Activated CD4-positive, alpha-beta T cell treated with anti-CD3 and anti-CD28 coated beads, Interleukin-2, Interleukin-4, amounts not matched to agents 100 ng/mL and 50 ng/mL, durations not matched to agents 16 hours and 8 hours (primary cell): ENCODE measurements around the gene ZGPAT.
A peak's percentile ranks its signal among the peaks of the same experiment; 100 is the strongest.

Source experiments
- DNase-seq: peaks from one replicate; pipeline ENCODE4 v3.0.0-alpha.2; 2020; ENCODE audit warnings: low spot score

ZGPAT gene

DNA sequence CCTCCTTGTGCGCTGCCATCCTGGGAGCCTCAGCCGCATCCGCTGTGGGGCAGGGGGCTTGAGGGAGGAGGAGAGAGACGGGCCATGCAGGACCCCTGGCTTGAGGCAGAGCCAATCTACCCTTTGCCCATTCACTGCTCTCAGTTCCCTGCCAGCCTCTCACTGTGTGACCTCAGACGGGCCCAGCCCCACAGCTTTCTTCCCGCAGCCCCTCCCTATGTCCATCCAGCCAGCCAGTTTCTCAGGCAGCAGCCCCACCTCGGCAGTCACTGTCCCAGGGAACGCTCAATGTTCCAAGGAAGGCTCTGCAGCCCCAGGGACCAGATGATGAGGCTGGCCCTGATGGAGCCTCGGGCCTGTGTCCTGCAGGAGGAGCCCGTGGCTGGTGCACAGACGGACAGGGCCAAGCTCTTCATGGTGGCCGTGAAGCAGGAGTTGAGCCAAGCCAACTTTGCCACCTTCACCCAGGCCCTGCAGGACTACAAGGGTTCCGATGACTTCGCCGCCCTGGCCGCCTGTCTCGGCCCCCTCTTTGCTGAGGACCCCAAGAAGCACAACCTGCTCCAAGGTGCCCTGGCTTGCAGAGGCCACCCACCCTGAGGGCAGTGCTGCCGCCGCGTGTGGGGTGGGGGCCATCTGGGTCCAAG is 15.3 kb upstream of the ZGPAT start:
- no peak for DNase-seq

DNA sequence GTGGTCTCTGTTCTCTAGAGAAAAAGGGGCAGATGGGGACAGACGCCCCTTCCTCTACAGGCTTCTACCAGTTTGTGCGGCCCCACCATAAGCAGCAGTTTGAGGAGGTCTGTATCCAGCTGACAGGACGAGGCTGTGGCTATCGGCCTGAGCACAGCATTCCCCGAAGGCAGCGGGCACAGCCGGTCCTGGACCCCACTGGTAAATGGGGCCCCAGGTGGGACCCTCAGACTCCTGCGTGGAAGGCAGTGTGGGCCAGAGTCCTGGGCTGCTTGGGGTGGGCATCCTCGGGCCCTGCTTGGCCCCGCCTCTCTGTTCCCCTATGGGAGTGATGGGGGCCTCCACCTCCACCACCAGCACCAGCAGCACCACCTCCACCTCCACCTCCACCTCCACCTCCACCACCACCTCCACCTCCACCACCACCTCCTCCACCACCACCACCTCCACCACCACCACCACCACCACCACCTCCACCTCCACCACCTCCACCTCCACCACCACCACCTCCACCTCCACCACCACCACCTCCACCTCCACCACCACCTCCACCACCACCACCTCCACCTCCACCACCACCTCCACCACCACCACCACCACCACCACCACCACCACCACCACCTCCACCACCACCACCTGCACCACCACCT is 14.6 kb upstream of the ZGPAT start:
- no peak for DNase-seq

DNA sequence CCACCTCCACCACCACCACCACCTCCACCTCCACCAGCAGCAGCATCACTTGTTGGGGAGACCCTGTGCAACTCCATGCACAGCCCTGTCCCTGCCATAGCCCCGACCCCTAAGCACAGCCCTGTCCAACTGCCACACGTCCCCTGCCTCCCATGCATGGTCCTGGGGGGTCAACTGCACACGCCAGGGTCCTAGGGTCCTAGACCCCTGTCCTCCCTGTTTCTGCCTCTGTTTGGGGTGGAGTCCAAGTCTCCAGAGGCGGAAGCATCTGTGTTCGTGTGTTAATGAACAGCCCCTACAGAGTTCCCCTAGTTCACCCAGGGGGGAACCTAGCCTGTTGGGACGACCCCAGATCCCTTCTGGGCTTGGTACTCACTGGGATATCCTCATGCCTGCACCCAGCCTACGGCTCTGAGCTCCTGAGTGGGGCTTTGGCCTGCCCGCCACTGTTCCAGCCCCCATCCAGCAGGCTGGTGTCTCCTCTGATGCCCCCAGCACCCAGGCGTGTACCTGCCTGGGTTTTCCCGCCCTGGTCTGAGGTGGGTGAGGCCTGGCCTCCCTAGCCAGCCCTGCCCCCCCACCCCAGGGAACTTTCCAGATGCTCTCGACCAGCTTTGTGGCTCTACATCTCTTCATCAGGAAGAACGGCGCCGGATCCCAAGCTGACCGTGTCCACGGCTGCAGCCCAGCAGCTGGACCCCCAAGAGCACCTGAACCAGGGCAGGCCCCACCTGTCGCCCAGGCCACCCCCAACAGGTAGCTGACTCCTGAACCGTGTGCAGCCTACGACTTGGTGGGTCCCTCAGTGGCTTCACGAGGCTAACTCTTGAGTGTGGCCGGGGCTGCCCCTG is 13.9 kb upstream of the ZGPAT start:
- DNase-seq = no peak

DNA sequence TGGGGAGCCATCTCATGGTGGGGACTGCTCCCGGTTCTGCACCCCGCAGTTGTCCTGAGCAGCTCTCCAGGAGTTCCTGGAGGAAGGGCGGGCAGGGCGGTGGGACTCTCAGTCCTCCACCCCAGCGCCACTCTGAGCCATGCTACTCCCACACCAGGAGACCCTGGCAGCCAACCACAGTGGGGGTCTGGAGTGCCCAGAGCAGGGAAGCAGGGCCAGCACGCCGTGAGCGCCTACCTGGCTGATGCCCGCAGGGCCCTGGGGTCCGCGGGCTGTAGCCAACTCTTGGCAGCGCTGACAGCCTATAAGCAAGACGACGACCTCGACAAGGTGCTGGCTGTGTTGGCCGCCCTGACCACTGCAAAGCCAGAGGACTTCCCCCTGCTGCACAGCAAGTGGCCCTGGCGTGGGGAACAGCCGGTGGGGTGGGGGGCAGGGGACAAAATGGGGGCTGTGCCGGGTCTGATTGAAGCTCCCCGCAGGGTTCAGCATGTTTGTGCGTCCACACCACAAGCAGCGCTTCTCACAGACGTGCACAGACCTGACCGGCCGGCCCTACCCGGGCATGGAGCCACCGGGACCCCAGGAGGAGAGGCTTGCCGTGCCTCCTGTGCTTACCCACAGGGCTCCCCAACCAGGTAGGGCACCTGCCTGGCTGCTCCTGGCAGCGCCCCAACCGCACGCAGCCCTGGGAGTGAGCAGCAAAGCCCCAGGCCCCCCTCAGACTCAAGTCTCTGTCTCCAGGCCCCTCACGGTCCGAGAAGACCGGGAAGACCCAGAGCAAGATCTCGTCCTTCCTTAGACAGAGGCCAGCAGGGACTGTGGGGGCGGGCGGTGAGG is 13.0 kb upstream of the ZGPAT start:
- DNase-seq = no peak

DNA sequence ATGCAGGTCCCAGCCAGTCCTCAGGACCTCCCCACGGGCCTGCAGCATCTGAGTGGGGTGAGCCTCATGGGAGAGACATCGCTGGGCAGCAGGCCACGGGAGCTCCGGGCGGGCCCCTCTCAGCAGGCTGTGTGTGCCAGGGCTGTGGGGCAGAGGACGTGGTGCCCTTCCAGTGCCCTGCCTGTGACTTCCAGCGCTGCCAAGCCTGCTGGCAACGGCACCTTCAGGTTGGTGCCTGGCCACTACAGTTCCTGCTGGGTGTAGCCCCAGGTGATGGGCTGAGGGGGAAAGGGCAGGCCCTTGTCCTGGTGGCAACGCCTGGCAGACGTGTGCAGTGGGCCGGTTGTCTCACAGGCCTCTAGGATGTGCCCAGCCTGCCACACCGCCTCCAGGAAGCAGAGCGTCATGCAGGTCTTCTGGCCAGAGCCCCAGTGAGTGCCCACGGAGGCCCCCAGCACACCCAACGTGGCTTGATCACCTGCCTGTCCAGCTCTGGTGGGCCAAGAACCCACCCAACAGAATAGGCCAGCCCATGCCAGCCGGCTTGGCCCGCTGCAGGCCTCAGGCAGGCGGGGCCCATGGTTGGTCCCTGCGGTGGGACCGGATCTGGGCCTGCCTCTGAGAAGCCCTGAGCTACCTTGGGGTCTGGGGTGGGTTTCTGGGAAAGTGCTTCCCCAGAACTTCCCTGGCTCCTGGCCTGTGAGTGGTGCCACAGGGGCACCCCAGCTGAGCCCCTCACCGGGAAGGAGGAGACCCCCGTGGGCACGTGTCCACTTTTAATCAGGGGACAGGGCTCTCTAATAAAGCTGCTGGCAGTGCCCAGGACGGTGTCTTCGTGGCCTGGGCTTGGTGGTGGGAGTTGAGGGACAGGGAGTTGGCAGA is 12.2 kb upstream of the ZGPAT start:
- no peak for DNase-seq

DNA sequence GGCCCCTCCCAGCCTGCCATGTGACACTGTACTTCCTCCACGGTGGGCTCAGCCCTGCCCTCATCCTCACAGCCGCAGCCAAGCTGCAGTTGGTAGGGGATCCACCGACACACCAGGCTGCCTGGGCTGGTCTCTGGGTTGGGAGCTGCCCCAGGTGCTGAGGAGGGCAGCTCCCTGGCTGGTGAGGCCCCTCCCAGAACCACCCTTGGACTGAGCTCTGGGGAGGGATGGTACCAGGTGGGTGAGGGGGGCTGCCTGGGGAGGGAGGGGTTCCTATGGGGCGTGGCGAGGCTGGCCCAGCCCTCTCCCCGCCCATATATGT is 11.6 kb upstream of the ZGPAT start:
- no peak for DNase-seq

DNA sequence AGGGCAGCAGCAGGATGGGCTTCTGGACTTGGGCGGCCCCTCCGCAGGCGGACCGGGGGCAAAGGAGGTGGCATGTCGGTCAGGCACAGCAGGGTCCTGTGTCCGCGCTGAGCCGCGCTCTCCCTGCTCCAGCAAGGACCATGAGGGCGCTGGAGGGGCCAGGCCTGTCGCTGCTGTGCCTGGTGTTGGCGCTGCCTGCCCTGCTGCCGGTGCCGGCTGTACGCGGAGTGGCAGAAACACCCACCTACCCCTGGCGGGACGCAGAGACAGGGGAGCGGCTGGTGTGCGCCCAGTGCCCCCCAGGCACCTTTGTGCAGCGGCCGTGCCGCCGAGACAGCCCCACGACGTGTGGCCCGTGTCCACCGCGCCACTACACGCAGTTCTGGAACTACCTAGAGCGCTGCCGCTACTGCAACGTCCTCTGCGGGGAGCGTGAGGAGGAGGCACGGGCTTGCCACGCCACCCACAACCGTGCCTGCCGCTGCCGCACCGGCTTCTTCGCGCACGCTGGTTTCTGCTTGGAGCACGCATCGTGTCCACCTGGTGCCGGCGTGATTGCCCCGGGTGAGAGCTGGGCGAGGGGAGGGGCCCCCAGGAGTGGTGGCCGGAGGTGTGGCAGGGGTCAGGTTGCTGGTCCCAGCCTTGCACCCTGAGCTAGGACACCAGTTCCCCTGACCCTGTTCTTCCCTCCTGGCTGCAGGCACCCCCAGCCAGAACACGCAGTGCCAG is 11.0 kb upstream of the ZGPAT start, which contains the start of gene TNFRSF6B:
TNFRSF6B (plus strand) TSS at position 25 of the 729 bp plus-strand sequence; CDS start at position 141, 116 bp downstream.
- DNase-seq = no peak

DNA sequence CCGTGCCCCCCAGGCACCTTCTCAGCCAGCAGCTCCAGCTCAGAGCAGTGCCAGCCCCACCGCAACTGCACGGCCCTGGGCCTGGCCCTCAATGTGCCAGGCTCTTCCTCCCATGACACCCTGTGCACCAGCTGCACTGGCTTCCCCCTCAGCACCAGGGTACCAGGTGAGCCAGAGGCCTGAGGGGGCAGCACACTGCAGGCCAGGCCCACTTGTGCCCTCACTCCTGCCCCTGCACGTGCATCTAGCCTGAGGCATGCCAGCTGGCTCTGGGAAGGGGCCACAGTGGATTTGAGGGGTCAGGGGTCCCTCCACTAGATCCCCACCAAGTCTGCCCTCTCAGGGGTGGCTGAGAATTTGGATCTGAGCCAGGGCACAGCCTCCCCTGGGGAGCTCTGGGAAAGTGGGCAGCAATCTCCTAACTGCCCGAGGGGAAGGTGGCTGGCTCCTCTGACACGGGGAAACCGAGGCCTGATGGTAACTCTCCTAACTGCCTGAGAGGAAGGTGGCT is 10.4 kb upstream of the ZGPAT start:
- DNase-seq = no peak

DNA sequence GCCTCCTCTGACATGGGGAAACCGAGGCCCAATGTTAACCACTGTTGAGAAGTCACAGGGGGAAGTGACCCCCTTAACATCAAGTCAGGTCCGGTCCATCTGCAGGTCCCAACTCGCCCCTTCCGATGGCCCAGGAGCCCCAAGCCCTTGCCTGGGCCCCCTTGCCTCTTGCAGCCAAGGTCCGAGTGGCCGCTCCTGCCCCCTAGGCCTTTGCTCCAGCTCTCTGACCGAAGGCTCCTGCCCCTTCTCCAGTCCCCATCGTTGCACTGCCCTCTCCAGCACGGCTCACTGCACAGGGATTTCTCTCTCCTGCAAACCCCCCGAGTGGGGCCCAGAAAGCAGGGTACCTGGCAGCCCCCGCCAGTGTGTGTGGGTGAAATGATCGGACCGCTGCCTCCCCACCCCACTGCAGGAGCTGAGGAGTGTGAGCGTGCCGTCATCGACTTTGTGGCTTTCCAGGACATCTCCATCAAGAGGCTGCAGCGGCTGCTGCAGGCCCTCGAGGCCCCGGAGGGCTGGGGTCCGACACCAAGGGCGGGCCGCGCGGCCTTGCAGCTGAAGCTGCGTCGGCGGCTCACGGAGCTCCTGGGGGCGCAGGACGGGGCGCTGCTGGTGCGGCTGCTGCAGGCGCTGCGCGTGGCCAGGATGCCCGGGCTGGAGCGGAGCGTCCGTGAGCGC is 9.8 kb upstream of the ZGPAT start:
- no peak for DNase-seq

DNA sequence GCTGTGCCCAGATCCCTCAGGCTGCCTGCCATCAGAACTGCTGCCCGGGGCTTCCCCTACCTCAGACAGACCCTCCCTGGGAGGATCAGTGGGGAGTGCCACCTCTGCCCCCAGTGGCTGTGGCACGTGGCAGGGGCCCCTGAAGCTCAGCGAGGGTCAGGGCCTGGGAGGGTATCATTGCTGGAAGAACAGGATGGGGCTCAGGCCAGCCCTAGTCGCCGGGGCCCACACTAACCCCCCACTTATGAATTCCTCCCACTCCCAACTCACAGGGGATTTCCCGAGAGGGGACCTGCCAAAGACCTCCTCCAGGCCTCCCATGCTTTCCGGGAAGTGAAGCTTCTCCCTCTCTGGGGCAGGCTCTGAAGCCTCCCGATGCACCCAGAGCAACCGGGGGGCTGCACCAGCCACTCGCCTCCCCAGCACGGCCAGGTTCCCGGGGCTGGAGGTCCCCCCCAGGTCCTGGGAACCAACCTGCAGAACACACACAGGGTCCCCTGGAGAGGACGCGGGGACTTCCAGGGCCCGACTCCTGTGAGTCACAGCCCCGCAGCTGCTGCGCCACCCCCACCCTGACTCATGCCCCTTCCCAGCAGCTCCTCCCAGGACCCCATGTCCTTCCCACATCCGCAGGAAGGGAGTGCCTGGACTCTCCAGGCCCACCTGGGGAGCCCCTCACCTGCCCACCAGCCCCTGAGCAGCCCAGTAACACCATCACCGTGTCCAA is 8.9 kb upstream of the ZGPAT start:
- peak; percentile 38 for DNase-seq

DNA sequence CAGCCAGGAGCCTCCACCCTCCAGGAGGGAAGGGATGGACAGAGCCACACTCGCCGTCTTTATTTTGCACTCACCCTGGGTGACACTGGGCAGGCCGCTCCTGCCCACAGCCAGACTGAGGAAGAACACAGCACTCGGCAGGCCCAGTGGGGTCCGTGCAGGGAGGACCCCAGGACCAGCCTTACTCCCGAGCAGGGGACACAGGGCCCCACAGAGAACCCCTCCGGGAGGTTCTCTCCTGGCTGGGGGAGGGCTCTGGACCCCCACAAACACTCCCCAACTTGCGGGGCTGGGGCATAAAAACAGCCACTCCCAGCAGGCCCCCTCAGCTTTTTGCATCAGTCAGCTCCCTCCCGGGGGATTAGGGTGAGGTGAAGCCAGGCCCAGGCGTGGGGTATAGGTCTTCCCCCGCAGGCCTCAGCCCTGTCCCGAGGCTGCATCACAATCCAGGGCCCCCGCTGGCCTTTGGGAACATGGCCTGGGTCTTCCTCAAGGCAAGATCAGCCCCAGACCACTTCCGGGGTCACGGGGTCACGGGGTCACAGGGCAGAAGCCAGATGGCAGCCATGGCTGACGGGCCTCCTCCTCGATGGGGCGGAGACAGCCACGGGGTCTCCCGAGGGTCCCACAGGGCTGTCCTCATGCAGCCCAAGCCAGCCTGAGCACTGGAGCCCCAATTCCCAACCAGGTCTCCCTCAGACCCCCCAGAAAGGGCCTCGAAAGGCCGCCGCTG is 8.2 kb upstream of the ZGPAT start:
- DNase-seq = no peak

DNA sequence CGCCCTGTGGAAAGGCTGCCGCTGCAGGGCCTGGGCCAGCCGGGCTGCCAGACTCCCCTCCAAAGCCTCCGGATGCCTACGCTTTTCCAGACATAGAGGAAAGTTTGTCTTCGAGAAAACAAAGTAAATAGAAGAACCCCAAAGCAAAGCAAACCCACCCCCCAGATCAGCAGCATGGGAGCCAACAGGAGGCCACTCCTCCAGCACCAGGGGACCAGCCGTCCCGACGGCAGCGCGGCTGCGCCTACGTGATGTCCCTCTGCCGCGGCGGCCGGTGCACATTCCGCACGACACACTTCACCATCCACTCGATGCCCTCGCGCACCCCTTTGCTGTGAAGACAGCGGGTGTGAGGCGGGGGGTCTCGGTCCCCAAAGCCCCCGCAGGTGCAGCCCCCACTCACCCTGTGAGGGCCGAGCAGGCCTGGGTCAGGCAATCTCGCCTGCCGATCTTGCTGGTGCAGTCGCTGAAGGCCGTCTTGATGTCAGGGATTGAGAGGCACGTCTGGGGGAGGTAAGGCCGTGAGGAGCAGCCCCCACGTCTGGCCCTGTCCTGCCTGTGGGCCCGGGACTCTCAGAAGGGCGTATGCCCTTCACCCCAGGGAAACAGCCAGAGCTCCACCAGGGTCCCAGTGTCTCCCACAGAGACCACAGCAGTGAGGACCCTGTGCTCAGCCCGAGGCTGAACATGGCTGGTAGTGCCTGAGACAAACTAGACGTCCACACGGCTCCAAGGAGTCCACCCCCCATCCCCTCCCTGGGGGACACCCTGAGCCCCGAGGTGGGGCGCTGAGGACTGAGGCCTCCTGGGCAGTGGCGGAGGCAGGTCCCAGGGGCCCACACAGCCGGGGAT is 7.4 kb upstream of the ZGPAT start:
- no peak for DNase-seq

DNA sequence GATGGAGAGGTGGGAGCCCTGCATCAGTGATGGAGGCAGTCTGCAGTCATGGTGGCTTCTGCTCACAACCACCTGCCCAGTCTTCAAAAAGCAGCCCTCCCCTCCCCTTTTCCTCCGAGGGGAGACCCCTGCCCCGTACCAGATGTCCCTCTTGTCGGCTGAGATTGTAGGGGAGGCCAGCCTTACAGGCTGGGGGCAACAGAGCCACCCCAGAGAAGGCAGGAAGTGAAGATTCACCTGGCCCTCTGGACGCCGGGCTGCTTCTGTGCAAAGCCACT is 6.8 kb upstream of the ZGPAT start:
- no peak for DNase-seq

DNA sequence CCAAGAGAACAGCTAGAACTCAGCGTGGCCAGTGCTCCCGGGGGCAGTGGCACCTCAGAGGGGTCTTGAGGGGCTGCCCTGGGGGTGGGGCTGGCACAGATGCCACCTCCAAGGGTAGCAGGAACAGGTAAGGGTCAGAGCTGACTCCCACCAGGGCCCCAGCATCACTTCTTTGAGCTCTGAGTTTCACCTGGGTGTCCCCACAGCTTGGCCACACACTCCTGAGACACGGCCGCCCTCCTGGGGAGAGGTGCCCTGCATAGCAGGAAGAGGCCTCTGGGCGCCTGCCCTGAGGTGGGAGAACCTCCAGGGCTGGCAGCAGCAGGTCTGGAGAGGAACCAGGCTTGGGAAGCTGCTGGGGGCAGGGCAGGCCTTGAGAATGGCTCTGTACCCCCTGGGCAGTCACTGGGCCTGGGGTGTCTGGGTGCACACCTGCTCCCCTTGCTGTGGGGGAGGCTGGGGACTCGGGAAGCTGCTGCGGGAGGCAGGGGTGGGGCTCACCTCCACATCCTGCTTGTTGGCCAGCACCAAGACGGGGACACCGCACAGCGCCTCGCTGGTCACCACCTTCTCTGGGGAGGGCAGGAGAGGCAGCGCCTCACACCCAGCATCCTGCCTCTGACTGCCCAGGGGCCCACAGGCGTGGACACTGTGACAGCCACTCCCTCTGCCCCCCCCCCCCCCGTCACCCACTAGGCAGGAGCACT is 6.4 kb upstream of the ZGPAT start:
- DNase-seq = no peak

DNA sequence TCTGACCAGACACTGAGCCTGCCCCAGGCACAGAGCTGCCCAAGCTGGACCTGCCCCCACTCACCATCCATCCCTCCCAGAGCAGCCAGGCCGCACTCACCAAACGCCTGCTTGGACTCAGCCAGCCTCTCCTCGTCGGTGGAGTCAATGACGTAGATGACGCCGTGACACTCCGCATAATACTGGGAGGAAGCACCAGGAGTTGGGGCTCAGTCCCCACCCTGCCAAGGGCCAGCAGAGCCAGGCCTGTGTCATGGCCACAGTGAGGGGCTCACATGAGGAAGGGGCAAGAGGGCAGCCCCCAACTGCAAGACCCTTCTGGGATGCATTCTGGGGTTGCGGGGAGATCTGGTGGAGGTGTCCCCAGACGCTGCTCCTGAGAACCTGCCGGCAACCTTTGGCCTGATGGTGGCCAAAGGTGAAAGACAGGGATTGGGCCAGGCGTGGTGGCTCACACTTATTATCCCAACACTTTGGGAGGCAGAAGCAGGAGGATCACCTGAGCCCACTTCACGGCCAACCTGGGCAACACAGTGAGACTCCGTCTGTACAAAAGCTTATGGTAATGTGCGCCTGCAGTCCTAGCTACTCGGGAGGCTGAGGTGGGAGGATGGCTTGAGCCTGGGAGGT is 5.7 kb upstream of the ZGPAT start:
- no peak for DNase-seq

DNA sequence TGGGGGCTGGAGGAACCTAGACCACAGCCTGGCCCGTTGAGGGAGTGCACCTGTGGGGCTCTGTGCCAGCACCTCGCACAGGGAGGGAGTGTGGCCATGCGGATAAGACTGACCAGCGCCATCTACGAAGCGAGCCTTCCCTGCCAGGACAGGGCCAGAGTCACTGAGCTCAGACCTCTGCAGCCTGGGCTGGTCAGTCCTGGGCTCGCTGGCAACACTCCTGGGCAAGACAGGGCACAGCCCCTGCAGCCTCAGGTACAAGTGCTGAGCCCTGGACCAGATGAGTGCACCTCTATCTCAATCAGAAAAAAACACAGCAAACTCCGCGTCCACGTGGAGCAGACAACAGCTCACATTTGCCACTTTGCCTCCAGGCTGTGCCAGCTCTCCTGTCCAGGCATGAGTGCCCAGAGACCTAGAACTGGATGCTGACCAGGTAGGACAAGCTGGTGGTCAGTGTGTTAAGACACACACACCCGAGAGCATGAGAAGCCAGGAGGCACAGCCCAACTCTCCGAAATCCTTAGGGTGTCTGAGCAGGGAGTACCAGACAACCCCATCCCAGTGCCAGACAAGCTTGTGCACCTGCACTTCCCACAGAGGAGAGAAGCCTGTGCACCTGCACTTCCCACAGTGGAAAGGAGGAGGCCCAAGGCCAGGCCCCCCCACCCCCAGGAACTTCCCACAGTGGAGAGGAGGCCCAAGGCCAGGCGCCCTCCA is 4.9 kb upstream of the ZGPAT start:
- no peak for DNase-seq
